HepG2 (cell line): ENCODE data around the gene NAV3. TPM values are rescaled to one million over a fixed set of nuclear protein-coding genes. Genes with fewer than 3 reads are reported as not detected.

ENCODE experiments used
- ATAC-seq: fragments of 200-7000 bp; cut with Tn5 transposase; 3 replicates; pipeline ENCODE4 v1.9.1; 2020; ENCODE audit warnings: mild to moderate bottlenecking, moderate library complexity
- BruUV-seq: library from RNA; stranded (reverse); fragments of 400-500 nt; replicated peaks from 2 replicates; lab custom pipeline; 2021; lab: Mats Ljungman, UMichigan
- CTCF ChIA-PET: fragments of 300-600 bp; formaldehyde crosslinking; extraction: SDS; loops from one replicate; lab custom pipeline; 2021; ENCODE audit warnings: low total read pairs, inconsistent platforms, low intra/inter-chr PET ratio; lab: Yijun Ruan, JAX
- POLR2A ChIA-PET: fragments of 350-600 bp; sonication (Branson Sonifier 250); formaldehyde crosslinking; loops from one replicate; lab custom pipeline; 2020; ENCODE audit warnings: antibody characterized with exemption, inconsistent platforms; lab: Yijun Ruan, JAX
- DNase-seq: peaks from one replicate; pipeline ENCODE4 v3.0.0-alpha.2; 2015; ENCODE audit warnings: low spot score
- FAIRE-seq: peaks from 3 replicates; lab custom pipeline; 2011; peaks lifted over from hg19 to GRCh38; lab: Jason Lieb, UNC
- H2AFZ ChIP-seq: one replicate; pipeline ENCODE4 v1.6.1; 2011; ENCODE audit warnings: low read length, inconsistent platforms
- H3K27ac ChIP-seq: fragments of 300-600 bp; 3 replicates; pipeline ENCODE4 v1.8.0; 2011; ENCODE audit warnings: mixed run types, mild to moderate bottlenecking, mixed read lengths, low read length, inconsistent platforms; ENCODE audit not compliant: insufficient read depth; ENCODE audit errors: extremely low read length
- H3K27me3 ChIP-seq, 2 experiments: fragments of 200-600 bp in 1 of 2; 2 replicates in 1 of 2; 3 replicates in 1 of 2; pipeline versions ENCODE4 v1.6.0 to v1.8.0; 2011; ENCODE audit warnings: low read length in 2 of 2, mild to moderate bottlenecking in 2 of 2, moderate library complexity in 2 of 2, inconsistent platforms in 1 of 2; ENCODE audit not compliant: insufficient read depth in 2 of 2, control insufficient read depth in 1 of 2
- H3K36me3 ChIP-seq, 2 experiments: fragments of 200-600 bp in 1 of 2; replicated peaks in 1 of 2; 2 replicates in 1 of 2; 3 replicates in 1 of 2; pipeline versions ENCODE4 v1.5.1 to v1.8.0; 2011; ENCODE audit warnings: low read length in 2 of 2, inconsistent platforms in 1 of 2; ENCODE audit not compliant: insufficient read depth in 2 of 2, control insufficient read depth in 1 of 2
- H3K4me1 ChIP-seq: 2 replicates; pipeline ENCODE4 v1.5.1; 2012; ENCODE audit warnings: low read length, inconsistent platforms; ENCODE audit not compliant: insufficient read depth
- H3K4me2 ChIP-seq: 2 replicates; pipeline ENCODE4 v1.6.0; 2011; ENCODE audit warnings: low read depth, low read length, inconsistent platforms
- H3K4me3 ChIP-seq, 3 experiments: fragments of 200-600 bp in 1 of 3; sonication (generic), shearing (Covaris generic) in 1 of 3; replicated peaks in 1 of 3; 2 replicates each; pipeline ENCODE4 v1.5.1; 2011 to 2016; ENCODE audit warnings: low read length in 3 of 3, inconsistent platforms in 2 of 3, low read depth in 2 of 3, mild to moderate bottlenecking in 2 of 3, control low read depth in 1 of 3, mixed read lengths in 1 of 3; ENCODE audit not compliant: insufficient read depth in 1 of 3
- H3K79me2 ChIP-seq: one replicate; pipeline ENCODE4 v1.6.1; 2011; ENCODE audit warnings: low read length, inconsistent platforms; ENCODE audit not compliant: insufficient read depth
- H3K9ac ChIP-seq: 2 replicates; pipeline ENCODE4 v1.6.0; 2011; ENCODE audit warnings: mild to moderate bottlenecking, low read depth, low read length, inconsistent platforms; ENCODE audit not compliant: insufficient read depth
- H3K9me3 ChIP-seq: 2 replicates; pipeline ENCODE4 v1.5.1; 2012; ENCODE audit warnings: mild to moderate bottlenecking, low read length
- H4K20me1 ChIP-seq: 2 replicates; pipeline ENCODE4 v1.6.0; 2011; ENCODE audit warnings: inconsistent platforms, mild to moderate bottlenecking, low read length, moderate library complexity; ENCODE audit not compliant: insufficient read depth
- CEBPG ChIP-seq: IDR thresholded peaks from 2 replicates; pipeline ENCODE4 v1.6.1; 2016
- MIXL1 ChIP-seq: IDR thresholded peaks from 2 replicates; pipeline ENCODE4 v1.6.1; 2016
- MXD3 ChIP-seq: IDR thresholded peaks from 2 replicates; pipeline ENCODE4 v1.6.1; 2016; ENCODE audit warnings: mild to moderate bottlenecking, missing biosample characterization, missing genetic modification reagents
- SRF ChIP-seq: IDR thresholded peaks from 2 replicates; pipeline ENCODE4 v1.6.1; 2011; ENCODE audit warnings: mild to moderate bottlenecking, low read depth, low read length, moderate library complexity
- SRSF4 ChIP-seq: fragments of 200-400 bp; formaldehyde crosslinking; IDR thresholded peaks from one replicate; pipeline ENCODE4 v1.6.1; 2018; ENCODE audit warnings: mild to moderate bottlenecking, low read depth, low read length, moderate library complexity; ENCODE audit not compliant: poor library complexity, severe bottlenecking
- U2AF1 ChIP-seq: fragments of 200-400 bp; formaldehyde crosslinking; optimal IDR thresholded peaks from 2 replicates; pipeline ENCODE3; 2017; ENCODE audit warnings: mild to moderate bottlenecking, low read depth, low read length
- ZEB1 ChIP-seq: IDR thresholded peaks from 2 replicates; pipeline ENCODE4 v1.6.1; 2012; ENCODE audit warnings: mild to moderate bottlenecking, low read depth, inconsistent platforms; ENCODE audit not compliant: insufficient replicate concordance
- ZFP36L1 ChIP-seq: sonication (generic); formaldehyde crosslinking; IDR thresholded peaks from 2 replicates; pipeline ENCODE4 v1.8.0; 2022; ENCODE audit warnings: mild to moderate bottlenecking, missing genetic modification reagents, moderate library complexity
- ZFP62 ChIP-seq: sonication (generic); formaldehyde crosslinking; IDR thresholded peaks from 2 replicates; pipeline ENCODE4 v1.4.0; 2020; ENCODE audit warnings: missing genetic modification reagents
- ZNF597 ChIP-seq: sonication (generic); formaldehyde crosslinking; IDR thresholded peaks from 2 replicates; pipeline ENCODE4 v1.5.0; 2020; ENCODE audit warnings: missing genetic modification reagents
- WGBS: methylation state at CpG from one replicate; pipeline ENCODE4 v1.1.6; 2017; ENCODE audit warnings: low lambda C conversion rate; 5-methylcytosine and 5-hydroxymethylcytosine counted together
- in situ Hi-C: cut with HindIII; loops from 2 replicates; pipeline ENCODE4 v1.10.0; 2017; ENCODE audit warnings: low pct_unique_long_range_greater_than_20kb; ENCODE audit not compliant: extremely low pct_ligation_motif_present
- intact Hi-C: fragments of 100-400 bp; cut with micrococcal nuclease; formaldehyde crosslinking; loops from one replicate; pipeline ENCODE4 v1.10.0; 2022; ENCODE audit not compliant: unreplicated experiment
- polyA plus RNA-seq, 8 experiments: library from polyadenylated mRNA; depleted of rRNA in 3 of 8; stranded (reverse) in 7 of 8; unstranded in 1 of 8; fragments of >200 nt; fragmentation: Illumina TruSeq in 4 of 8; extraction: Trizol in 4 of 8; gene quantifications; 2 replicates each; pipeline versions ENCODE4 v1.2.1 to v1.2.3, GENCODE V29; 2011 to 2016; ENCODE audit warnings: low read depth in 4 of 8, missing spikeins in 1 of 8, mixed read lengths in 1 of 8; ENCODE audit not compliant: insufficient read depth in 1 of 8
- total RNA-seq, 5 experiments: library from RNA; depleted of rRNA; stranded (reverse); fragments of >200 nt; fragmentation: Illumina TruSeq; extraction: Trizol; gene quantifications; 2 replicates each; pipeline ENCODE4 v1.2.3, GENCODE V29; 2016; ENCODE audit warnings: low read depth in 1 of 5
- TF ChIP-seq, protein P1 (sequence below): sonication (generic); formaldehyde crosslinking; IDR thresholded peaks from 2 replicates; pipeline ENCODE4 v1.4.0; 2020; ENCODE audit warnings: mild to moderate bottlenecking, missing genetic modification reagents
- TF ChIP-seq, protein P2 (sequence below): sonication (generic); formaldehyde crosslinking; IDR thresholded peaks from 2 replicates; pipeline ENCODE4 v1.8.1; 2023; ENCODE audit warnings: mild to moderate bottlenecking, moderate library complexity, missing genetic modification reagents
- TF ChIP-seq, protein P3 (sequence below): sonication (generic); formaldehyde crosslinking; IDR thresholded peaks from 2 replicates; pipeline ENCODE4 v1.5.0; 2020; ENCODE audit warnings: missing genetic modification reagents, mild to moderate bottlenecking, borderline replicate concordance

Gene NAV3
- total and polyA plus RNA-seq, 2 of the 13 experiments (the other 11 are each of a cell fraction or from before 2014, with no cell fraction given): 0.01 to 0.18 TPM

GRCh38 chr12:77993658-77994057, 163.0 kb downstream of the NAV3 start:
- CTCF ChIA-PET: no interaction called here
- no TSS peak for BruUV-seq
- Histone ChIP-seq H3K4me3 (no peak overlapping the region), H3K9me3 (no peaks in the 10 kb centered on the region), H3K79me2 (no peaks in the 10 kb centered on the region), H3K36me3 (no peaks in the 10 kb centered on the region), H3K27ac (no peak overlapping the region), H3K4me2 (no peak overlapping the region), H3K27me3 (no peaks in the 10 kb centered on the region), H2AFZ (no peak overlapping the region), H3K4me1 (no peaks in the 10 kb centered on the region), H3K9ac (no peak overlapping the region), H4K20me1 (no peaks in the 10 kb centered on the region)
- DNase-seq (no peak), ATAC-seq (no peak), FAIRE-seq (no peak)
- POLR2A ChIA-PET: no interaction called here
- intact Hi-C loops (no loop called here), in situ Hi-C loops (loop anchor here (25.0 kb wide), 1 partner anchor 1344 kb away; no protein-coding TSS in a partner anchor)
- WGBS: 20% methylated on average over 4 of the region's 4 CpGs
- TF ChIP-seq, protein P1, sequence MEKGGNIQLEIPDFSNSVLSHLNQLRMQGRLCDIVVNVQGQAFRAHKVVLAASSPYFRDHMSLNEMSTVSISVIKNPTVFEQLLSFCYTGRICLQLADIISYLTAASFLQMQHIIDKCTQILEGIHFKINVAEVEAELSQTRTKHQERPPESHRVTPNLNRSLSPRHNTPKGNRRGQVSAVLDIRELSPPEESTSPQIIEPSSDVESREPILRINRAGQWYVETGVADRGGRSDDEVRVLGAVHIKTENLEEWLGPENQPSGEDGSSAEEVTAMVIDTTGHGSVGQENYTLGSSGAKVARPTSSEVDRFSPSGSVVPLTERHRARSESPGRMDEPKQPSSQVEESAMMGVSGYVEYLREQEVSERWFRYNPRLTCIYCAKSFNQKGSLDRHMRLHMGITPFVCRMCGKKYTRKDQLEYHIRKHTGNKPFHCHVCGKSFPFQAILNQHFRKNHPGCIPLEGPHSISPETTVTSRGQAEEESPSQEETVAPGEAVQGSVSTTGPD: no peak
- TF ChIP-seq CEBPG (no peak), ZFP36L1 (CRISPR knock-in tag) (no peak), SRF (no peak), MXD3 (no peak), ZFP62 (CRISPR knock-in tag) (no peak), U2AF1 (no peak), ZNF597 (CRISPR knock-in tag) (no peak), SRSF4 (no peak), MIXL1 (CRISPR knock-in tag) (no peak), ZEB1 (no peak)
- TF ChIP-seq, protein P2, sequence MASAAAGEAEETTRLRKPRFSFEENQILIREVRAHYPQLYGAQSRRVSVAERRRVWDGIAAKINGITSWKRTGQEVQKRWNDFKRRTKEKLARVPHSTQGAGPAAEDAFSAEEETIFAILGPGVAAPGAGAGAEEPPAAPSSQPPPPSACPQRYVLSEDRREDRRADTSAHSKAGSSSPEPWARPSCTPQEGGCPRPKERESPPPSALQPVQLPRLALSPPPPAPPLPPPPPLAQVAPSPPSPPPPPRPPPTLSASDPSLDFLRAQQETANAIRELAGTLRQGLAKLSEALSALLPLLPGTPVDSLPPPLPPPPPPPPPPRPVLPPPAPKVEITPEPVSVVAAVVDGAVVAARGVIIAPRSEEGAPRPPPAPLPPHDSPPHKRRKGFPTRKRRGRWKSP (CRISPR knock-in tag): no peak
- TF ChIP-seq, protein P3, sequence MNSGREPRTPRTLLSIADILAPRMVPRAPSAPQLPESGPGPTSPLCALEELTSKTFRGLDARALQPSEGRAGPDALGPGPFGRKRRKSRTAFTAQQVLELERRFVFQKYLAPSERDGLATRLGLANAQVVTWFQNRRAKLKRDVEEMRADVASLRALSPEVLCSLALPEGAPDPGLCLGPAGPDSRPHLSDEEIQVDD (CRISPR knock-in tag): no peak
